H9 (cell line): ENCODE measurements around the gene TRPV4. TPM values are rescaled to one million over a fixed set of nuclear protein-coding genes. Genes with fewer than 3 reads are reported as not detected.

Experiments
- DNase-seq: peaks from one replicate; pipeline ENCODE4 v3.0.0-alpha.2; 2017
- H2AFZ ChIP-seq: one replicate; pipeline ENCODE4 v1.6.1; 2013; ENCODE audit warnings: mild to moderate bottlenecking, low read length, control low read depth, moderate library complexity
- H2AK5ac ChIP-seq: 2 replicates; pipeline ENCODE4 v1.6.1; 2013; ENCODE audit warnings: low read length, control low read depth, mixed read lengths; ENCODE audit not compliant: insufficient read length
- H2BK120ac ChIP-seq: one replicate; pipeline ENCODE4 v1.6.1; 2013; ENCODE audit warnings: low read depth, mild to moderate bottlenecking, low read length, control low read depth, inconsistent platforms; ENCODE audit not compliant: poor library complexity, severe bottlenecking
- H2BK12ac ChIP-seq: 2 replicates; pipeline ENCODE4 v1.6.1; 2013; ENCODE audit warnings: low read length, control low read depth, mixed read lengths, low read depth; ENCODE audit not compliant: insufficient read length
- H2BK15ac ChIP-seq: 2 replicates; pipeline ENCODE4 v1.6.1; 2013; ENCODE audit warnings: low read depth, low read length, control low read depth
- H2BK20ac ChIP-seq: one replicate; pipeline ENCODE4 v1.6.1; 2013; ENCODE audit warnings: low read depth, mild to moderate bottlenecking, low read length, control low read depth, inconsistent platforms; ENCODE audit not compliant: poor library complexity, severe bottlenecking
- H2BK5ac ChIP-seq: 2 replicates; pipeline ENCODE4 v1.6.1; 2013; ENCODE audit warnings: low read length, control low read depth, mixed read lengths; ENCODE audit not compliant: insufficient read length
- H3K14ac ChIP-seq: 2 replicates; pipeline ENCODE4 v1.6.1; 2013; ENCODE audit warnings: low read length, control low read depth; ENCODE audit not compliant: insufficient read depth
- H3K18ac ChIP-seq: 2 replicates; pipeline ENCODE4 v1.6.1; 2013; ENCODE audit warnings: low read depth, mild to moderate bottlenecking, mixed read lengths, low read length, control low read depth; ENCODE audit not compliant: insufficient read length
- H3K23ac ChIP-seq: 2 replicates; pipeline ENCODE4 v1.6.1; 2013; ENCODE audit warnings: low read length, control low read depth, mixed read lengths, low read depth; ENCODE audit not compliant: insufficient read length
- H3K23me2 ChIP-seq: 2 replicates; pipeline ENCODE4 v1.6.1; 2013; ENCODE audit warnings: low read depth, mild to moderate bottlenecking, mixed read lengths, low read length, control low read depth; ENCODE audit not compliant: insufficient read length, poor library complexity, severe bottlenecking
- H3K27ac ChIP-seq: 2 replicates; pipeline ENCODE4 v1.5.1; 2013; ENCODE audit warnings: low read length, control low read depth, mixed read lengths, low read depth; ENCODE audit not compliant: insufficient read length
- H3K27me3 ChIP-seq: 2 replicates; pipeline ENCODE4 v1.6.1; 2013; ENCODE audit warnings: low read length, control low read depth, inconsistent platforms; ENCODE audit not compliant: insufficient read depth
- H3K4ac ChIP-seq: 2 replicates; pipeline ENCODE4 v1.6.1; 2013; ENCODE audit warnings: low read depth, mild to moderate bottlenecking, control low read depth, inconsistent platforms, low read length, moderate library complexity
- H3K4me1 ChIP-seq: 2 replicates; pipeline ENCODE4 v1.6.1; 2013; ENCODE audit warnings: low read length, control low read depth, inconsistent platforms; ENCODE audit not compliant: insufficient read depth
- H3K4me2 ChIP-seq: 2 replicates; pipeline ENCODE4 v1.6.1; 2013; ENCODE audit warnings: low read length, control low read depth, mixed read lengths; ENCODE audit not compliant: insufficient read length, insufficient read depth
- H3K56ac ChIP-seq: 2 replicates; pipeline ENCODE4 v1.6.1; 2013; ENCODE audit warnings: low read depth, mild to moderate bottlenecking, mixed read lengths, low read length, control low read depth; ENCODE audit not compliant: insufficient read length
- H3K79me1 ChIP-seq: 2 replicates; pipeline ENCODE4 v1.6.1; 2013; ENCODE audit warnings: low read depth, mild to moderate bottlenecking, moderate library complexity, low read length, control low read depth, inconsistent platforms; ENCODE audit not compliant: insufficient read depth, poor library complexity, severe bottlenecking
- H3K79me2 ChIP-seq: 2 replicates; pipeline ENCODE4 v1.6.1; 2013; ENCODE audit warnings: low read length, control low read depth, inconsistent platforms; ENCODE audit not compliant: insufficient read depth
- H3K9ac ChIP-seq: 2 replicates; pipeline ENCODE4 v1.6.1; 2013; ENCODE audit warnings: low read length, control low read depth, mixed read lengths; ENCODE audit not compliant: insufficient read length; ENCODE audit errors: extremely low read depth
- H3K9me3 ChIP-seq: one replicate; pipeline ENCODE4 v1.6.1; 2013; ENCODE audit warnings: low read depth, low read length, inconsistent platforms; ENCODE audit not compliant: control insufficient read depth
- H3T11ph ChIP-seq: one replicate; pipeline ENCODE4 v1.6.1; 2013; ENCODE audit warnings: mild to moderate bottlenecking, low read length, control low read depth, inconsistent platforms
- H4K20me1 ChIP-seq: one replicate; pipeline ENCODE4 v1.6.1; 2013; ENCODE audit not compliant: control insufficient read depth, insufficient read length, insufficient read depth
- H4K5ac ChIP-seq: 2 replicates; pipeline ENCODE4 v1.6.1; 2013; ENCODE audit warnings: low read depth, mild to moderate bottlenecking, mixed read lengths, low read length, control low read depth; ENCODE audit not compliant: insufficient read length
- H4K8ac ChIP-seq: replicated peaks from 2 replicates; pipeline ENCODE4 v1.6.1; 2013; ENCODE audit warnings: low read length, control low read depth, mixed read lengths, low read depth; ENCODE audit not compliant: insufficient read length
- H4K91ac ChIP-seq: 2 replicates; pipeline ENCODE4 v1.6.1; 2013; ENCODE audit warnings: low read depth, mild to moderate bottlenecking, moderate library complexity, mixed read lengths, low read length, control low read depth; ENCODE audit not compliant: insufficient read length
- H3K27ac Mint-ChIP-seq, 3 experiments: 2 replicates in 2 of 3; 3 replicates in 1 of 3; pipeline ENCODE4 v1.8.0; 2020 to 2021; ENCODE audit warnings: mixed read lengths in 3 of 3, mild to moderate bottlenecking in 1 of 3, moderate library complexity in 1 of 3
- H3K27me3 Mint-ChIP-seq: 2 replicates; pipeline ENCODE4 v1.8.0; 2021; ENCODE audit warnings: low read depth, mild to moderate bottlenecking, moderate library complexity, mixed read lengths
- H3K36me3 Mint-ChIP-seq, 3 experiments: 2 replicates in 2 of 3; 3 replicates in 1 of 3; pipeline ENCODE4 v1.8.0; 2020 to 2021; ENCODE audit warnings: low read depth in 3 of 3, mixed read lengths in 3 of 3; ENCODE audit not compliant: insufficient read depth in 1 of 3
- H3K4me1 Mint-ChIP-seq, 2 experiments: 2 replicates each; pipeline ENCODE4 v1.8.0; 2020; ENCODE audit warnings: mixed read lengths in 2 of 2
- H3K4me3 Mint-ChIP-seq, 2 experiments: 2 replicates in 1 of 2; 3 replicates in 1 of 2; pipeline ENCODE4 v1.8.0; 2020 to 2021; ENCODE audit warnings: mild to moderate bottlenecking in 2 of 2, mixed read lengths in 2 of 2, moderate library complexity in 1 of 2
- H3K9me3 Mint-ChIP-seq, 2 experiments: 2 replicates in 1 of 2; 3 replicates in 1 of 2; pipeline ENCODE4 v1.8.0; 2020; ENCODE audit warnings: mild to moderate bottlenecking in 2 of 2, mixed read lengths in 2 of 2, moderate library complexity in 1 of 2
- WGBS: extraction: QIAGEN DNeasy Blood & Tissue Kit; methylation state at CpG from one replicate; pipeline ENCODE4 v1.1.7; 2013; ENCODE audit warnings: missing lambda C conversion rate, low lambda C conversion rate, mixed read lengths; ENCODE audit not compliant: insufficient read length; ENCODE audit errors: extremely low coverage; 5-methylcytosine and 5-hydroxymethylcytosine counted together
- total RNA-seq: library from RNA; stranded (reverse); gene quantifications from 2 replicates; pipeline ENCODE4 v1.2.1, GENCODE V29; 2021
- TF ChIP-seq, protein P1 (sequence below): fragments of 200-600 bp; sonication (generic); conservative IDR thresholded peaks from 3 replicates; pipeline ENCODE4 v1.8.0; 2021; ENCODE audit warnings: antibody characterized with exemption, mild to moderate bottlenecking

Gene TRPV4
- total RNA-seq, 1 experiment from 2014 or later: 4.9 TPM

DNA sequence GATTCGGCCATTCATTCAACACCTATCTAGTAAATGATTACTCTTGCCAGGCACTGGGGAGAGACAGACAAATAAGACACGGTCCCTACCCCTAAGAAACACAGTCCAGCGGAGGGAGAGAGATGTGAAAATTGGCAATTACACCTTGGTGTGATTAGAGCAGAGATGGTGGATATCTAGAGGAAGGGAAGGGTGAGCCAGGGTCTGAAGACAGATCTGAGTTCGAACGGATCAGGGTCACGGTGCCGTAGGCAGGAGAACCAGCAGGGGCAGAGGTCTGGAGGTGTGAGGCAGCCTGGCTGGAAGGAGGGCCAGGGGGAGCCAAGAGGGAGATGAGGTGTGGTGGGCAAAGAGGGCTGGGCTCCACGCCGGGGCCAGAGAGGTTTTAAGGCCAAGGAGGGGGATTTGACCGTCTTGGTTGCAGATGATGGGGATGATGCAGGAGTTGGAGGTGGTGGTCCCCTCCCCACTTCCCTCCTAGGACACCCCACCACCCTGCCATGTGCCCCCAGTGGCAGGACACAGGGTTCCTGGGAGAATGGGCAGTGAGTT is 92.4 kb downstream of the TRPV4 start:
- no peak overlapping the region for H3K4me3 Mint-ChIP-seq
- Histone ChIP-seq H2BK5ac (no peak overlapping the region), H2BK12ac (no peak overlapping the region), H2BK20ac (no peak overlapping the region), H3K27ac (no peak overlapping the region), H4K8ac (no peak overlapping the region), H2AK5ac (no peak overlapping the region), H3K4me2 (no peak overlapping the region), H3K9ac (no peak overlapping the region), H4K91ac (no peak overlapping the region), H3K18ac (no peak overlapping the region), H3K27me3 (no peaks in the 10 kb centered on the region), H3K79me2 (no peaks in the 10 kb centered on the region), H3K4me1 (no peaks in the 10 kb centered on the region; the same call in 1 of the 2 replicates), H2BK120ac (no peak overlapping the region), H3K79me1 (no peaks in the 10 kb centered on the region), H3K23ac (no peak overlapping the region), H4K20me1 (no peaks in the 10 kb centered on the region), H3K23me2 (no peaks in the 10 kb centered on the region), H4K5ac (no peak overlapping the region), H2BK15ac (no peak overlapping the region), H3K56ac (no peak overlapping the region), H3T11ph (no peak overlapping the region), H3K4ac (no peak overlapping the region), H2AFZ (no peak overlapping the region), H3K14ac (no peak overlapping the region), H3K9me3 (no peaks in the 10 kb centered on the region)
- H3K9me3 Mint-ChIP-seq: no peaks in the 10 kb centered on the region; a peak in 2 of 5 replicates
- peaks cover 9% of the 10 kb centered on the region for H3K27me3 Mint-ChIP-seq
- H3K27ac Mint-ChIP-seq: no peak overlapping the region
- TF ChIP-seq, protein P1, sequence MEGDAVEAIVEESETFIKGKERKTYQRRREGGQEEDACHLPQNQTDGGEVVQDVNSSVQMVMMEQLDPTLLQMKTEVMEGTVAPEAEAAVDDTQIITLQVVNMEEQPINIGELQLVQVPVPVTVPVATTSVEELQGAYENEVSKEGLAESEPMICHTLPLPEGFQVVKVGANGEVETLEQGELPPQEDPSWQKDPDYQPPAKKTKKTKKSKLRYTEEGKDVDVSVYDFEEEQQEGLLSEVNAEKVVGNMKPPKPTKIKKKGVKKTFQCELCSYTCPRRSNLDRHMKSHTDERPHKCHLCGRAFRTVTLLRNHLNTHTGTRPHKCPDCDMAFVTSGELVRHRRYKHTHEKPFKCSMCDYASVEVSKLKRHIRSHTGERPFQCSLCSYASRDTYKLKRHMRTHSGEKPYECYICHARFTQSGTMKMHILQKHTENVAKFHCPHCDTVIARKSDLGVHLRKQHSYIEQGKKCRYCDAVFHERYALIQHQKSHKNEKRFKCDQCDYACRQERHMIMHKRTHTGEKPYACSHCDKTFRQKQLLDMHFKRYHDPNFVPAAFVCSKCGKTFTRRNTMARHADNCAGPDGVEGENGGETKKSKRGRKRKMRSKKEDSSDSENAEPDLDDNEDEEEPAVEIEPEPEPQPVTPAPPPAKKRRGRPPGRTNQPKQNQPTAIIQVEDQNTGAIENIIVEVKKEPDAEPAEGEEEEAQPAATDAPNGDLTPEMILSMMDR: no peak
- DNase-seq: no peak
- H3K4me1 Mint-ChIP-seq: peaks cover 16 to 32% of the 10 kb centered on the region in 2 experiments
- no peaks in the 10 kb centered on the region for H3K36me3 Mint-ChIP-seq
- WGBS: no CpG with 5 or more reads among the region's 10 CpGs
